ENCODE measurements around the gene MED12L. TPM values are rescaled to one million over a fixed set of nuclear protein-coding genes. Genes with fewer than 3 reads are reported as not detected.

The MED12L gene
- 1 to 10 TPM in 1 of 6 donors, under 1 TPM in 3, not detected in 2; 0.27 to 1.5 (median 0.31) TPM for total RNA-seq

DNA sequence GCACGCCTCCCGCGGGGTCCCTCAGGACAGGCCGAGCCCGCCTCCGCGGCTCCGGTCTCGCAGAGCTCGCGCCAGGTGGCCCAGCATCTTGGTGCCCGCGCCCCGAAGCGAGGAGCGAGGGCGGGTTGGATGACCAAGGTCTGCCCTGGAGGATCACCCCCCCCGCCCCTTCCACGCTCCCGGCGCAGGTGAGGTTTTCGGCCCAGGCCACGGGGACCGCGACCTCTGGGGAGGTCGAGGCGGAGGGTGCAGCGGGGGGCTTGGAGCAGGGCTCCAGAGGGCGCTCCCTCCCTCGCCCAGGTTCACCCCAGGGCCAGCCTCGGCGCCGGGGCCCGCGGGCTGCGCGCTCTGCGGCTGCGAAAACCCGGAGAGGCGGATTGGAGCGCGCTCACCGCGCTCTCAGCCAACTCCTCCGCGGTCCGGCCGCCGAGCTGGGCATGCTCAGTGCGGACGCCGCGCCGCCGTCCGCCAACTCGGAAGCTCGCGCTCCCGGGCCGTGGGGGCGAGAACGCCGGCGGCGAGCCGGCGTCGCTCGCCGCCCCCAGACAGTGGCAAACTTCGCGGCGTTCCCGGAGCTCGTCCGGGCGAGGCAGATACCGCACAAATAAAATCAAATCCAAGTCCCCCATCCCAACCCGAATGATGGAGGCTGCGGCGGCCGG lies at the start of gene MED12L:
MED12L (plus strand) TSS at position 438 of the 662 bp plus-strand sequence. CDS start 1,263 bp downstream, outside the sequence.
- peak; percentile 65 to 95 for DNase-seq
- Histone ChIP-seq H3K27ac (no peak within 1 kb of the TSS), H3K4me1 (peaks cover 18 to 29% (median 24%) of the 10 kb centered on the region in 4 donors), H3K27me3 (peaks cover 0 to 10% (median 5%) of the 10 kb centered on the region in 4 donors), H3K9me3 (no peaks in the 10 kb centered on the region), H3K4me3 (peak within 1 kb of the TSS; percentile 23 to 75 (median 52)), H3K36me3 (no peaks in the 10 kb centered on the region)
- no peak for TF ChIP-seq POLR2A (IDR thresholded peaks at IDR 0.05)
- TF ChIP-seq, protein P1, sequence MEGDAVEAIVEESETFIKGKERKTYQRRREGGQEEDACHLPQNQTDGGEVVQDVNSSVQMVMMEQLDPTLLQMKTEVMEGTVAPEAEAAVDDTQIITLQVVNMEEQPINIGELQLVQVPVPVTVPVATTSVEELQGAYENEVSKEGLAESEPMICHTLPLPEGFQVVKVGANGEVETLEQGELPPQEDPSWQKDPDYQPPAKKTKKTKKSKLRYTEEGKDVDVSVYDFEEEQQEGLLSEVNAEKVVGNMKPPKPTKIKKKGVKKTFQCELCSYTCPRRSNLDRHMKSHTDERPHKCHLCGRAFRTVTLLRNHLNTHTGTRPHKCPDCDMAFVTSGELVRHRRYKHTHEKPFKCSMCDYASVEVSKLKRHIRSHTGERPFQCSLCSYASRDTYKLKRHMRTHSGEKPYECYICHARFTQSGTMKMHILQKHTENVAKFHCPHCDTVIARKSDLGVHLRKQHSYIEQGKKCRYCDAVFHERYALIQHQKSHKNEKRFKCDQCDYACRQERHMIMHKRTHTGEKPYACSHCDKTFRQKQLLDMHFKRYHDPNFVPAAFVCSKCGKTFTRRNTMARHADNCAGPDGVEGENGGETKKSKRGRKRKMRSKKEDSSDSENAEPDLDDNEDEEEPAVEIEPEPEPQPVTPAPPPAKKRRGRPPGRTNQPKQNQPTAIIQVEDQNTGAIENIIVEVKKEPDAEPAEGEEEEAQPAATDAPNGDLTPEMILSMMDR (IDR thresholded peaks at IDR 0.05), result peak in 1 of 6 experiments; percentile 4
- TF ChIP-seq POLR2AphosphoS5 (IDR thresholded peaks at IDR 0.05), result no peak
- TF ChIP-seq EP300 (IDR thresholded peaks at IDR 0.05), result no peak
- peak; percentile 83 to 93 for ATAC-seq (ENCODE audit: low FRiP score in 2 of 2)
- 0% methylated on average over 16 of the region's 84 CpGs; no CpG with 5 or more reads in 1 of the 2 donors for WGBS, 2 donors

GRCh38 chr3:151037746-151038477 lies 47.6 kb upstream of the MED12L start:
- H3K36me3 ChIP-seq, result no peaks in the 10 kb centered on the region
- H3K9me3 ChIP-seq, result no peaks in the 10 kb centered on the region
- no peak for TF ChIP-seq POLR2A (IDR thresholded peaks at IDR 0.05)
- TF ChIP-seq POLR2AphosphoS5 (IDR thresholded peaks at IDR 0.05), result no peak
- no peak for TF ChIP-seq EP300 (IDR thresholded peaks at IDR 0.05)
- TF ChIP-seq, protein P1 (IDR thresholded peaks at IDR 0.05), result no peak
- H3K27me3 ChIP-seq, result no peaks in the 10 kb centered on the region
- WGBS, 2 donors, result 52 to 57% methylated on average over 4 of the region's 4 CpGs
- H3K27ac ChIP-seq, result no peak overlapping the region
- no peaks in the 10 kb centered on the region for H3K4me1 ChIP-seq
- no peak overlapping the region for H3K4me3 ChIP-seq
- peak; percentile 58 to 83 for ATAC-seq (ENCODE audit: low FRiP score in 2 of 2)
- DNase-seq, result no peak

- Histone ChIP-seq H3K9me3 (no peaks in the 10 kb centered on the region), H3K4me1 (no peaks in the 10 kb centered on the region), H3K27ac (no peak overlapping the region), H3K36me3 (no peaks in the 10 kb centered on the region), H3K27me3 (no peaks in the 10 kb centered on the region), H3K4me3 (no peak overlapping the region)
- no peak for DNase-seq
- ATAC-seq (ENCODE audit: low FRiP score in 2 of 2), result no peak
- TF ChIP-seq EP300 (IDR thresholded peaks at IDR 0.05), result no peak
- TF ChIP-seq, protein P1 (IDR thresholded peaks at IDR 0.05), result no peak
- no peak for TF ChIP-seq POLR2AphosphoS5 (IDR thresholded peaks at IDR 0.05)
- TF ChIP-seq POLR2A (IDR thresholded peaks at IDR 0.05), result no peak
- WGBS, 2 donors, result 91 to 100% methylated on average over 1 of the region's 1 CpG
These were observed 40.8 kb upstream of the MED12L start for GRCh38 chr3:151044706-151045105.

DNA sequence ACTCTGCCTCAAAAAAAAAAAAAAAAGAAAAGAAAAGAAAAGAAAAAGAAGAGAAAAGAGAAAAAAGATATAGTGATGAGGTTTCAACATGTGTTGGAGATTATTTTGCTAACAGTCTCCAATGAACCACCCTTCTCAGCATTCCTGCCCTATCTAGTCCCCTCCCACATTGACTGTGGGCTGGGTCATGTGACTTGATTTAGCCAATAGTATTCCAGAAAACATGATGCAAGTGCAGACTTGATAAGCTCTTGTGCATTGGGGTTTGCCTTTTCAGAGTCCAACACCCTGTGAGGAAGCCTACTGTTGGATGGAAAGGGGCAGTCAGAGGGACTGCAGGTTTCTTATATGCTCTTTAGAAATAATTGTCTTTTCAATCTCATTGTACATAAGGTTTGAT lies 37.8 kb upstream of the MED12L start:
- H3K27me3 ChIP-seq, result no peaks in the 10 kb centered on the region
- no peak overlapping the region for H3K4me3 ChIP-seq
- no peak overlapping the region for H3K27ac ChIP-seq
- no peak for ATAC-seq (ENCODE audit: low FRiP score in 2 of 2)
- no peak for TF ChIP-seq EP300 (IDR thresholded peaks at IDR 0.05)
- no peak for DNase-seq
- no peaks in the 10 kb centered on the region for H3K9me3 ChIP-seq
- H3K4me1 ChIP-seq, result no peaks in the 10 kb centered on the region
- H3K36me3 ChIP-seq, result no peaks in the 10 kb centered on the region

- no peak overlapping the region for H3K4me3 ChIP-seq
- no peaks in the 10 kb centered on the region for H3K27me3 ChIP-seq
- no peaks in the 10 kb centered on the region for H3K36me3 ChIP-seq
- WGBS, 2 donors, result 86 to 87% methylated on average over 1 of the region's 1 CpG
- ATAC-seq (ENCODE audit: low FRiP score in 2 of 2) (no peak), DNase-seq (no peak)
- TF ChIP-seq POLR2AphosphoS5 (IDR thresholded peaks at IDR 0.05) (no peak), EP300 (IDR thresholded peaks at IDR 0.05) (no peak), POLR2A (IDR thresholded peaks at IDR 0.05) (no peak)
- TF ChIP-seq, protein P1 (IDR thresholded peaks at IDR 0.05), result no peak
- H3K27ac ChIP-seq, result no peak overlapping the region
- H3K4me1 ChIP-seq, result no peaks in the 10 kb centered on the region
- H3K9me3 ChIP-seq, result no peaks in the 10 kb centered on the region
These were observed 33.9 kb upstream of the MED12L start for GRCh38 chr3:151051533-151051932.

All from upper lobe of left lung (tissue), 6 donors.